Measurements from ENCODE around the gene TAP2. TPM values are rescaled to one million over a fixed set of nuclear protein-coding genes. Genes with fewer than 3 reads are reported as not detected.

TAP2 gene
- total and polyA plus RNA-seq, 2 of the 13 experiments (the other 11 are each of a cell fraction or from before 2014, with no cell fraction given), result 10.3 to 17.6 TPM

DNA sequence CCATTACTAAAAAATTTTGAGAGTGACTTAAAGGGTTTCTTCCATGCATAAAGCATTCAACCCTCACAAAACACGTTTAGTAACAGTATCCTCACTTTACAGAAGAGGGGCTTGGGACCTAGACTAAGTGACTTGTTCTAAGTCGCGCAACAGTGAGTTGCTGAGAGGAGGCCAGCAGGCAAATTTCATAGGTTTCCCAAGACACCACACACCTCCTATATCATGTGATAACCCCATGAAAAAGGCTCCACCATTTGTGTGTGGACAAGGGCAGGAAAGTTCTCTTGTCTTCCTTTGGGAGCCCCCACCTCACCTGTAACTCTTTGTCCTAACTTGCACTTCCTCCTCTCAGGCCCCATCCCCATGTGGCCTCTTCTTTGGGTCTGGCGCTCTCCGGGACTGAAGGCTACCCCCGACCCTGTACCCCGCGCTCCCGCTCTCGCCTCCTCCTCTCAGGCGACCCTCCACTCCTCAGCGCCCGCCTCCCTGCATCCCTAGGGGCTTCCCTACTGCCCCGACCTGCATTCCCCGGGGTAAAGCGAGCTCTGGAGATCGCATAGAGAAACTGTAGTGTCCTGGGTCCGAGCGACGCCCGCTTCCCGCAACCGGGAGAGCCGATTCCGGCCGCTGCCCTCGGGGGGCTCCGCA is 4.9 kb upstream of the TAP2 start (continued):
- TF ChIP-seq, protein P1, sequence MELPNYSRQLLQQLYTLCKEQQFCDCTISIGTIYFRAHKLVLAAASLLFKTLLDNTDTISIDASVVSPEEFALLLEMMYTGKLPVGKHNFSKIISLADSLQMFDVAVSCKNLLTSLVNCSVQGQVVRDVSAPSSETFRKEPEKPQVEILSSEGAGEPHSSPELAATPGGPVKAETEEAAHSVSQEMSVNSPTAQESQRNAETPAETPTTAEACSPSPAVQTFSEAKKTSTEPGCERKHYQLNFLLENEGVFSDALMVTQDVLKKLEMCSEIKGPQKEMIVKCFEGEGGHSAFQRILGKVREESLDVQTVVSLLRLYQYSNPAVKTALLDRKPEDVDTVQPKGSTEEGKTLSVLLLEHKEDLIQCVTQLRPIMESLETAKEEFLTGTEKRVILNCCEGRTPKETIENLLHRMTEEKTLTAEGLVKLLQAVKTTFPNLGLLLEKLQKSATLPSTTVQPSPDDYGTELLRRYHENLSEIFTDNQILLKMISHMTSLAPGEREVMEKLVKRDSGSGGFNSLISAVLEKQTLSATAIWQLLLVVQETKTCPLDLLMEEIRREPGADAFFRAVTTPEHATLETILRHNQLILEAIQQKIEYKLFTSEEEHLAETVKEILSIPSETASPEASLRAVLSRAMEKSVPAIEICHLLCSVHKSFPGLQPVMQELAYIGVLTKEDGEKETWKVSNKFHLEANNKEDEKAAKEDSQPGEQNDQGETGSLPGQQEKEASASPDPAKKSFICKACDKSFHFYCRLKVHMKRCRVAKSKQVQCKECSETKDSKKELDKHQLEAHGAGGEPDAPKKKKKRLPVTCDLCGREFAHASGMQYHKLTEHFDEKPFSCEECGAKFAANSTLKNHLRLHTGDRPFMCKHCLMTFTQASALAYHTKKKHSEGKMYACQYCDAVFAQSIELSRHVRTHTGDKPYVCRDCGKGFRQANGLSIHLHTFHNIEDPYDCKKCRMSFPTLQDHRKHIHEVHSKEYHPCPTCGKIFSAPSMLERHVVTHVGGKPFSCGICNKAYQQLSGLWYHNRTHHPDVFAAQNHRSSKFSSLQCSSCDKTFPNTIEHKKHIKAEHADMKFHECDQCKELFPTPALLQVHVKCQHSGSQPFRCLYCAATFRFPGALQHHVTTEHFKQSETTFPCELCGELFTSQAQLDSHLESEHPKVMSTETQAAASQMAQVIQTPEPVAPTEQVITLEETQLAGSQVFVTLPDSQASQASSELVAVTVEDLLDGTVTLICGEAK (IDR thresholded peaks at IDR 0.05), result no peak
- TF ChIP-seq, protein P1 (CRISPR knock-in tag; IDR thresholded peaks at IDR 0.05), result peak; percentile 66
- TF ChIP-seq STAG1 (CRISPR knock-in tag; IDR thresholded peaks at IDR 0.05), result no peak
- no peak for TF ChIP-seq ZNF878 (CRISPR knock-in tag; IDR thresholded peaks at IDR 0.05)
- 0 out of 2 replicates have a peak, but pooled peaks have one; percentile 13 for TF ChIP-seq NRL (CRISPR knock-in tag; IDR thresholded peaks at IDR 0.05; ENCODE audit: borderline replicate concordance)
- TF ChIP-seq DNMT3B (CRISPR knock-in tag; conservative IDR thresholded peaks at IDR 0.05), result no peak
- no peak for TF ChIP-seq ZNF564 (CRISPR knock-in tag; IDR thresholded peaks at IDR 0.05)
- TF ChIP-seq MEIS1 (CRISPR knock-in tag; IDR thresholded peaks at IDR 0.05; ENCODE audit: borderline replicate concordance), result 0 out of 2 replicates have a peak, but pooled peaks have one; percentile 7
- no peak for TF ChIP-seq ZNF709 (CRISPR knock-in tag; IDR thresholded peaks at IDR 0.05)
- TF ChIP-seq, protein P2, sequence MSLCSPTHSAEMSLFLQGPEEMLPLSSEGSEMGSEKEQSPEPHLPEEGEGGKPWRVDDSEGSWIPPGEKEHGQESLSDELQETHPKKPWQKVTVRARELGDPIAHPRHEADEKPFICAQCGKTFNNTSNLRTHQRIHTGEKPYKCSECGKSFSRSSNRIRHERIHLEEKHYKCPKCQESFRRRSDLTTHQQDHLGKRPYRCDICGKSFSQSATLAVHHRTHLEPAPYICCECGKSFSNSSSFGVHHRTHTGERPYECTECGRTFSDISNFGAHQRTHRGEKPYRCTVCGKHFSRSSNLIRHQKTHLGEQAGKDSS (CRISPR knock-in tag; IDR thresholded peaks at IDR 0.05; ENCODE audit: borderline replicate concordance, low read depth), result no peak
- 0 out of 2 replicates have a peak, but pooled peaks have one; percentile 45 for TF ChIP-seq KDM3A (CRISPR knock-in tag; IDR thresholded peaks at IDR 0.05; ENCODE audit: low read depth)
- no peak for TF ChIP-seq YY1 (IDR thresholded peaks at IDR 0.05; ENCODE audit: insufficient read depth, insufficient replicate concordance, low read depth, low read length)
- TF ChIP-seq, protein P3, sequence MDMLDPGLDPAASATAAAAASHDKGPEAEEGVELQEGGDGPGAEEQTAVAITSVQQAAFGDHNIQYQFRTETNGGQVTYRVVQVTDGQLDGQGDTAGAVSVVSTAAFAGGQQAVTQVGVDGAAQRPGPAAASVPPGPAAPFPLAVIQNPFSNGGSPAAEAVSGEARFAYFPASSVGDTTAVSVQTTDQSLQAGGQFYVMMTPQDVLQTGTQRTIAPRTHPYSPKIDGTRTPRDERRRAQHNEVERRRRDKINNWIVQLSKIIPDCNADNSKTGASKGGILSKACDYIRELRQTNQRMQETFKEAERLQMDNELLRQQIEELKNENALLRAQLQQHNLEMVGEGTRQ (IDR thresholded peaks at IDR 0.05; ENCODE audit: low read depth, low read length), result no peak
- TF ChIP-seq, protein P3 (CRISPR knock-in tag; IDR thresholded peaks at IDR 0.05; ENCODE audit: borderline replicate concordance), result no peak
- TF ChIP-seq ZNF441 (CRISPR knock-in tag; IDR thresholded peaks at IDR 0.05; ENCODE audit: borderline replicate concordance), result no peak
